Measurements from ENCODE around the gene PAGR1. TPM values are rescaled to one million over a fixed set of nuclear protein-coding genes. Genes with fewer than 3 reads are reported as not detected.

The PAGR1 gene
- total RNA-seq, 1 donor from 2014 or later, result 11.9 TPM

GRCh38 chr16:29834079-29834478, 18.1 kb downstream of the PAGR1 start:
- ATAC-seq, result no peak

GRCh38 chr16:29835926-29836325, 20.0 kb downstream of the PAGR1 start:
- no peak for ATAC-seq
- DNase-seq (ENCODE audit: low spot score), result no peak

More at GRCh38 chr16:29834079-29834478, 18.1 kb downstream of the PAGR1 start:
- no peak for DNase-seq (ENCODE audit: low spot score)

GRCh38 chr16:29836623-29837022, 20.7 kb downstream of the PAGR1 start:
- ATAC-seq, result no peak

GRCh38 chr16:29837841-29838240, 21.9 kb downstream of the PAGR1 start:
- no peak for DNase-seq (ENCODE audit: low spot score)
- no peak for ATAC-seq

More at GRCh38 chr16:29836623-29837022, 20.7 kb downstream of the PAGR1 start:
- no peak for DNase-seq (ENCODE audit: low spot score)

- no peak for DNase-seq (ENCODE audit: low spot score)
- no peak for ATAC-seq
Observed at GRCh38 chr16:29839822-29840221, 23.9 kb downstream of the PAGR1 start.

GRCh38 chr16:29840240-29840639, 24.3 kb downstream of the PAGR1 start:
- DNase-seq (ENCODE audit: low spot score) (no peak), ATAC-seq (no peak)

- no peak for ATAC-seq
- DNase-seq (ENCODE audit: low spot score), result no peak
Observed at GRCh38 chr16:29841631-29842030, 25.7 kb downstream of the PAGR1 start.

GRCh38 chr16:29842732-29843346, 26.9 kb downstream of the PAGR1 start:
- DNase-seq (ENCODE audit: low spot score) (no peak), ATAC-seq (no peak)

GRCh38 chr16:29843931-29844330, 28.0 kb downstream of the PAGR1 start:
- no peak for DNase-seq (ENCODE audit: low spot score)
- ATAC-seq, result no peak

GRCh38 chr16:29844575-29845331, 28.8 kb downstream of the PAGR1 start:
- DNase-seq (ENCODE audit: low spot score), result no peak

GRCh38 chr16:29845656-29846055, 29.7 kb downstream of the PAGR1 start:
- DNase-seq (ENCODE audit: low spot score), result no peak
- no peak for ATAC-seq

More at GRCh38 chr16:29844575-29845331, 28.8 kb downstream of the PAGR1 start:
- ATAC-seq, result no peak

- ATAC-seq, result peak; percentile 96
- peak; percentile 80 for DNase-seq (ENCODE audit: low spot score)
Observed at GRCh38 chr16:29848420-29849297, 32.7 kb downstream of the PAGR1 start.

GRCh38 chr16:29849505-29849904, 33.6 kb downstream of the PAGR1 start:
- DNase-seq (ENCODE audit: low spot score), result no peak
- no peak for ATAC-seq

- DNase-seq (ENCODE audit: low spot score), result no peak
- no peak for ATAC-seq
Observed at GRCh38 chr16:29850998-29851397, 35.0 kb downstream of the PAGR1 start.

GRCh38 chr16:29852654-29853053, 36.7 kb downstream of the PAGR1 start:
- DNase-seq (ENCODE audit: low spot score) (no peak), ATAC-seq (peak; percentile 29)

- ATAC-seq (no peak), DNase-seq (ENCODE audit: low spot score) (no peak)
Observed at GRCh38 chr16:29854520-29855100, 38.7 kb downstream of the PAGR1 start.

- no peak for ATAC-seq
- DNase-seq (ENCODE audit: low spot score), result no peak
Observed at GRCh38 chr16:29857133-29857760, 41.3 kb downstream of the PAGR1 start.

- peak; percentile 77 for DNase-seq (ENCODE audit: low spot score)
- ATAC-seq, result peak; percentile 56
Observed at GRCh38 chr16:29858149-29858849, 42.3 kb downstream of the PAGR1 start.

- DNase-seq (ENCODE audit: low spot score), result no peak
Observed at GRCh38 chr16:29858974-29859373, 43.0 kb downstream of the PAGR1 start.

GRCh38 chr16:29860218-29860617, 44.3 kb downstream of the PAGR1 start:
- no peak for DNase-seq (ENCODE audit: low spot score)
- no peak for ATAC-seq

More at GRCh38 chr16:29858974-29859373, 43.0 kb downstream of the PAGR1 start:
- no peak for ATAC-seq

All from left lobe of liver (tissue), 2 donors.